ENCODE data around the gene ITGB3BP.
"Not testable (repeated sequence)": the region's sequence is repeated elsewhere in the genome, so short reads cannot be mapped to it uniquely, and the experiment has no call there.

Gene ITGB3BP, protein sequence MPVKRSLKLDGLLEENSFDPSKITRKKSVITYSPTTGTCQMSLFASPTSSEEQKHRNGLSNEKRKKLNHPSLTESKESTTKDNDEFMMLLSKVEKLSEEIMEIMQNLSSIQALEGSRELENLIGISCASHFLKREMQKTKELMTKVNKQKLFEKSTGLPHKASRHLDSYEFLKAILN

DNA sequence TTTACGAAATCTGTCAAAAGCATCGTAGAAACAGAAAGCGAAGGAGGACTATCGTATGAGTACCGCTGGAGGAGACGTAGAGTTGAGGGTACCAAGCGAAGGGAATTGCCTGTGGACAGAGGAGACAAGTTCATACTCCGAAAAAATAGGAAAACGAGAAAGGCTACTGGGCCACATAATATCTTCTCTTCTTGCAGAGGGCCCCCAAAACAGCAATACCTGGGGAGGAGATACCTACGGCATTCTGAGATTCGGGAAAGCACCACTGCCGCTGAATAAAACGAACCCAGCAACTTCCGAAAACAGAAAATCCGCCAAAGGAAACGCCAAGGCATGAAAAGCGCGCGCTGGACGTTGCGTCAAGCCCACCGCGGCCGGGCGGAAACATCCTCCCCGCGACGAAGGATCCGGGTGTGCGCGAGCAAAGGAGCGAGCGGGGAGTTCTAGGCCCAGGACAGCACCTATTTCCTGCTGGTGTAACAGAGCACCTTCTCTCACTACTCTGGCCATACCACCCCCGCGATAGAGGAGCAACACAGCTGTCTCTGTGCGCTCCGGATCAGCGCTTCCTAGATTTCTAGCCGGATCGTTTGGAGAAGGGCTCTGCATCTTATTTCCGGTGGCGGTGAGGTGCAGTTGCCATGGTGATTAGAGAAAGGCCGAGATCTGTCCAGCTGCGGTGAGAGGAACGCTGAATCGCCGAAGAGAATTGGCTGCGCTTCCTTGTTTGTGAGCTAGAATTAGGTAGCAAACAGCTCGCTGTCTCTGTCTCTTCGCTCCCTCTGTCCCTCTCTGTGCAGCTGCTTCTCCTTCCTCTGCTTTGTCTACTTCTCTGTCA is at the start of gene ITGB3BP, which contains the start of gene EFCAB7:
Gene ITGB3BP, minus strand, starts transcription at position 335 of the 838 bp plus-strand sequence. Its CDS starts 92 bp downstream, at position 243.
Gene EFCAB7, plus strand, starts transcription at position 635 of the 838 bp plus-strand sequence. CDS start 2,048 bp downstream, outside the sequence.
- DNase-seq (ENCODE audit: low read depth): peak; percentile 93

DNA sequence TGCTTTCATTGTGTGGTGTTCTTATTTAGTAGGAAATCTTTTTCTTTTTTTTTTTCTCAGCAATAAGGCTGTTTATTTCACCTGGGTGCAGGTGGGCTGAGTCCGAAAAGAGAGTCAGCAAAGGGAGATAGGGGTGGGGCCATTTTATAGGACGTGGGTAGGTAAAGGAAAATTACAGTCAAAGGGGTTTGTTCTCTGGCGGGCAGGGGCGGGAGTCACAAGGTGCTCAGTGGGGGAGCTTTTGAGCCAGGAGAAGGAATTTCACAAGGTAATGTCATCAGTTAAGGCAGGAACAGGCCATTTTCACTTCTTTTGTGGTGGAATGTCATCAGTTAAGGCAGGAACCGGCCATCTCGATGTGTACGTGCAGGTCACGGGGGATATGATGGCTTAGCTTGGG is 49.7 kb upstream of the ITGB3BP start:
- DNase-seq (ENCODE audit: low read depth): not testable (repeated sequence)

GRCh38 chr1:63569640-63570316 is 46.8 kb upstream of the ITGB3BP start:
- no peak for DNase-seq (ENCODE audit: low read depth)

- DNase-seq (ENCODE audit: low read depth): no peak
These were observed 46.0 kb upstream of the ITGB3BP start for GRCh38 chr1:63569068-63569467.

GRCh38 chr1:63563745-63564144 is 40.7 kb upstream of the ITGB3BP start:
- no peak for DNase-seq (ENCODE audit: low read depth)

GRCh38 chr1:63559357-63559756 is 36.3 kb upstream of the ITGB3BP start:
- DNase-seq (ENCODE audit: low read depth): no peak

DNA sequence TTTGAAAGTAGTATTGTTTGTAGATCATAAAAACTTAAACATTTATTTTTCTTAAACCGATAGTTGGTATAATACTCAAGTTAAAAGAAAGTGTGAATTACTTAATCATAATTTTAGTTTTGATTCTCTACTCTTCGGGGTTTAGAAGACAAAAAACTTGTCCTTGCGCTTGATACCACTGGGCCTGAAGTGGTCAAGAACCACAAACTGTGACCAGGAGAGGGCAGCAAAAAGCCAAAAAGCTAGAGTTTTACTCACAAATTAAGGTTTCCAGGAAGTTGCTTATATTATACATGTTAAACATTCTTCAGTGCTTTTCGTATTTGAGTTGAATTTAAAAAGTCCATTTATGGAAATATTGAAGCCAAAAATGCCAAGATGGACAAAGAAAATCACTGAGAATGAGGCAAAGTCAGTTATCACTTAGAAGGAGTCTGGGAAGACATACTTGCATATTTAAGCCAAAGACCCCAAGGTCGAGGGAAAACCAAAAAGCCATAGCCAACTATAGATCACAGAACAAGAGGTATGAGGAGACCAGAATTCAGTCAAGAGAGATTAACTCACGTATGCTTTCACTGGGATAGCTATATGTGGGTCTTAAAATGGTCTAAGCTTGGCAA is 34.5 kb upstream of the ITGB3BP start:
- DNase-seq (ENCODE audit: low read depth): peak; percentile 33

GRCh38 chr1:63555480-63555879 is 32.5 kb upstream of the ITGB3BP start:
- DNase-seq (ENCODE audit: low read depth): no peak

- no peak for DNase-seq (ENCODE audit: low read depth)
These were observed 25.9 kb upstream of the ITGB3BP start for GRCh38 chr1:63548877-63549276.

GRCh38 chr1:63548303-63548702 is 25.3 kb upstream of the ITGB3BP start:
- no peak for DNase-seq (ENCODE audit: low read depth)

- peak; percentile 78 for DNase-seq (ENCODE audit: low read depth)
These were observed 24.7 kb upstream of the ITGB3BP start for GRCh38 chr1:63547621-63548294.

GRCh38 chr1:63545780-63546179 is 22.8 kb upstream of the ITGB3BP start:
- DNase-seq (ENCODE audit: low read depth): peak; percentile 46

GRCh38 chr1:63537940-63538339 is 14.9 kb upstream of the ITGB3BP start:
- DNase-seq (ENCODE audit: low read depth): no peak

- DNase-seq (ENCODE audit: low read depth): no peak
These were observed 14.0 kb upstream of the ITGB3BP start for GRCh38 chr1:63537006-63537405.

DNA sequence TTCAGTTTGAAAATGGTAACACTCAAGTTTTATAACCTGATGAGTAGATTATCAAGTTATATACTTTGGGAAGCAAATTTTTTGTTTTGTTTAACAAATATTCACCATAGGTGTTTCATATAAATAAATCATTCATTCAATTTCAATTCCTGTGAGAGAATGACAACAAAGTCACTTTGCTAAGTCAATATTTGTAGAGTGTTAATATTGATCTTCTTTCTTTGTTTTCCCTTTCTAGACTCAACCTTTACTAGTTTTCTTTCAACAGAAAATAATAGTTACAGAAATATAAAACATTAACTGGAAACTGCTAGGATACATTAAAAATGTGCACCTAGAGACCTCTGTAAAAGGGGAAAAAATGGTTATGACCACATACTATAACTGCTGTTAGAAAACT is 11.4 kb upstream of the ITGB3BP start:
- no peak for DNase-seq (ENCODE audit: low read depth)

- DNase-seq (ENCODE audit: low read depth): no peak
These were observed 10.9 kb upstream of the ITGB3BP start for GRCh38 chr1:63533931-63534330.

DNA sequence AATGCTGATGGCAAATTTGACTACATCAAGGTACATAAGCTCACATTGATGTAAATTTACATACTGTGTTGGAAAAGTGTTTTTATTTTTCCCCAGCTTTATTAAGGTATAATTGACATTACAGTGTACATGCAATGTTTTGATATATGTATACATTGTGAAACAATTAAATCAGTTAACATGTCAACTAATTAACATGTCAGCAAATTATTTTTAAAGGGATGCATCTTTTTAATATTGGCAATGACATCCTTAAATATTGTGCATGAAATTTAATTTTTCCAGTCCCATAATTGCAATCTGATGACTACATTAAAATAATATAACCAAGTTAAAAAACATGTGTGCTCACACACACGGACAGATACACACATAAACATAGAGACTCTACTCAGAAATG is 9.7 kb upstream of the ITGB3BP start:
- DNase-seq (ENCODE audit: low read depth): no peak

GRCh38 chr1:63524201-63524600 is 1.2 kb upstream of the ITGB3BP start:
- DNase-seq (ENCODE audit: low read depth): no peak

- DNase-seq (ENCODE audit: low read depth): no peak
These were observed 713 bp upstream of the ITGB3BP start for GRCh38 chr1:63523738-63524137.

DNA sequence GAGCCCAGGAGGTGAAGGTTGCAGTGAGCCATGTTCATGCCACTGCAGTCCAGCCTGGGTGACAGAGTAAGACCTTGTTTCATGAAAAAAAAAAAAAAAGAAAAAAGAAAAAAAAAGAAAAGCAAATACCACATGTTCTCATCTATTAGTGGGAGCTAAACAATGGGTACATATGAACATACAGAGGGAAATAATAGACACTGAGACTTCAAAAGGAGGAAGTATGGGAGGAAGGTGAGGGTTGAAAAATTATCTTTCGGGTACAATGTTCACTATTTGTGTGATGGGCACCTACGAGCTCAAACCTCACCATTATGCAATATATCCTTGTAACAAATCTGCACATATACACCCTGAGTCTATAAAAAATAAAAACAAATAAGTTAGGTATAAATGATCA is 6.4 kb downstream of the ITGB3BP start:
- no peak for DNase-seq (ENCODE audit: low read depth)

DNA sequence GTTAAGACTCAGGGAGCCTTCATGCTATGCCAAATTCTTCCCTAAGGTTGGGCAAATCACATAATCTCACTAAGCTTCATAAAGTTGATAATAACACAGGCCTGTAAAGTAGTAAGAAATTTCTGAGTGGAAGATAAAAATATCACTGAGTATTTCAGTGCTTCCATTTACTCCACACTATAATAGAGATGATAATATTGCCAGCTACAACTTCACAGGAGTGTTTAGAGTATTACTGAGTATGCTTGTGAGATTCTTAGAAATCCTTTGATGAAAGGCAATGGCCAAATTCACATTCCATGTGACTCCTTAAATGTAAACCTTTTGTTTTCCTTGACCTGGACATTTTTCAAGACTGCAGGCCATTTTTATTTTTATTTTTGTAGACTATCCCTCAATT is 10.4 kb downstream of the ITGB3BP start:
- no peak for DNase-seq (ENCODE audit: low read depth)

DNA sequence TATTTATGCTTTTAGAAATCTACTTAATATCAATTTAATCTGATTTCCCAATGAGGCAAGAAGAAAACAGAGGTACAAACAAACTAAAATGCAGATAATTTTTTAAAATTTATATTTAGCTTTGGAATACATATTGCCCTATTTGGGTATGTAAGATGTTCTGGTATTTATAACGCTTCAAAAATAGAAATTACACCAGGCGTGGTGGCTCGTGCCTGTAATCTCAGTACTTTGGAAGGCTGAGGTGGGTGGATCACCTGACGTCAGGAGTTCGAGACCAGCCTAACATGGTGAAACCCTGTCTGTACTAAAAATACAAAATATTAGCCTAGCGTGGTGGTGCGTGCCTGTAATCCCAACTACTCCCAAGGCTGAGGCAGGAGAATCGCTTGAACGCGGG is 13.3 kb downstream of the ITGB3BP start:
- DNase-seq (ENCODE audit: low read depth): no peak

Data from fibroblast of gingiva (primary cell).